Mucosa of rectum (tissue), 2 donors: ENCODE data around the gene TECPR1.

ENCODE experiments used
- H3K27ac ChIP-seq, 2 donors: one replicate each; pipeline ENCODE4 v1.7.0; 2013; ENCODE audit warnings: inconsistent platforms in 2 of 2, low read depth in 2 of 2, low read length in 2 of 2
- H3K27me3 ChIP-seq, 2 donors: one replicate each; pipeline ENCODE4 v1.7.0; 2013; ENCODE audit warnings: low read length in 2 of 2; ENCODE audit not compliant: control insufficient read depth in 2 of 2, insufficient read depth in 2 of 2
- H3K36me3 ChIP-seq, 2 donors: one replicate each; pipeline ENCODE4 v1.7.0; 2013; ENCODE audit warnings: low read length in 2 of 2; ENCODE audit not compliant: control insufficient read depth in 2 of 2, insufficient read depth in 2 of 2
- H3K4me1 ChIP-seq, 2 donors: one replicate each; pipeline ENCODE4 v1.7.0; 2013; ENCODE audit warnings: low read length in 2 of 2, mild to moderate bottlenecking in 1 of 2; ENCODE audit not compliant: control insufficient read depth in 2 of 2, insufficient read depth in 2 of 2
- H3K4me3 ChIP-seq, 2 donors: one replicate each; pipeline ENCODE4 v1.7.0; 2013; ENCODE audit warnings: low read length in 2 of 2
- H3K9ac ChIP-seq, 2 donors: one replicate each; pipeline ENCODE4 v1.7.0; 2013; ENCODE audit warnings: low read length in 2 of 2, low read depth in 1 of 2, mild to moderate bottlenecking in 1 of 2
- H3K9me3 ChIP-seq, 2 donors: one replicate each; pipeline ENCODE4 v1.7.0; 2013; ENCODE audit warnings: low read length in 2 of 2; ENCODE audit not compliant: control insufficient read depth in 2 of 2
- donor health status: healthy.
- donor health status: Normal muscosa, but diverticular disease.

The TECPR1 gene

GRCh38 chr7:98202367-98203195 is 49.5 kb downstream of the TECPR1 start:
- Histone ChIP-seq H3K9ac (no peak overlapping the region), H3K36me3 (peaks cover 29 to 36% of the 10 kb centered on the region in 2 donors), H3K9me3 (no peaks in the 10 kb centered on the region), H3K4me3 (peak overlapping the region in 1 of 2 donors; percentile 22), H3K27me3 (no peaks in the 10 kb centered on the region), H3K4me1 (no peaks in the 10 kb centered on the region), H3K27ac (peak overlapping the region in 1 of 2 donors; percentile 61)

- Histone ChIP-seq H3K27me3 (no peaks in the 10 kb centered on the region), H3K27ac (no peak overlapping the region), H3K9me3 (no peaks in the 10 kb centered on the region), H3K36me3 (peaks cover 18 to 27% of the 10 kb centered on the region in 2 donors), H3K4me1 (no peaks in the 10 kb centered on the region), H3K9ac (no peak overlapping the region), H3K4me3 (no peak overlapping the region)
Observed at GRCh38 chr7:98200364-98200763, 51.7 kb downstream of the TECPR1 start.

GRCh38 chr7:98199131-98199530 is 52.9 kb downstream of the TECPR1 start:
- H3K36me3 ChIP-seq = peaks cover 26 to 30% of the 10 kb centered on the region in 2 donors

GRCh38 chr7:98196706-98197605 is 55.1 kb downstream of the TECPR1 start:
- H3K9ac ChIP-seq = no peak overlapping the region
- H3K4me1 ChIP-seq = no peaks in the 10 kb centered on the region
- H3K9me3 ChIP-seq = no peaks in the 10 kb centered on the region
- no peak overlapping the region for H3K27ac ChIP-seq
- no peak overlapping the region for H3K4me3 ChIP-seq
- H3K27me3 ChIP-seq = no peaks in the 10 kb centered on the region
- H3K36me3 ChIP-seq = peaks cover 38 to 43% of the 10 kb centered on the region in 2 donors

More at GRCh38 chr7:98199131-98199530, 52.9 kb downstream of the TECPR1 start:
- H3K27me3 ChIP-seq = no peaks in the 10 kb centered on the region
- H3K4me1 ChIP-seq = no peaks in the 10 kb centered on the region
- no peak overlapping the region for H3K27ac ChIP-seq
- no peak overlapping the region for H3K4me3 ChIP-seq
- H3K9ac ChIP-seq = no peak overlapping the region
- no peaks in the 10 kb centered on the region for H3K9me3 ChIP-seq

- peaks cover 49 to 56% of the 10 kb centered on the region in 2 donors for H3K36me3 ChIP-seq
- no peaks in the 10 kb centered on the region for H3K9me3 ChIP-seq
- H3K4me1 ChIP-seq = no peaks in the 10 kb centered on the region
- no peaks in the 10 kb centered on the region for H3K27me3 ChIP-seq
- no peak overlapping the region for H3K27ac ChIP-seq
- no peak overlapping the region for H3K9ac ChIP-seq
- no peak overlapping the region for H3K4me3 ChIP-seq
Observed at GRCh38 chr7:98194672-98195457, 57.2 kb downstream of the TECPR1 start.

- no peak overlapping the region for H3K4me3 ChIP-seq
- H3K27me3 ChIP-seq = no peaks in the 10 kb centered on the region
- H3K9me3 ChIP-seq = no peaks in the 10 kb centered on the region
- peaks cover 49 to 59% of the 10 kb centered on the region in 2 donors for H3K36me3 ChIP-seq
- no peaks in the 10 kb centered on the region for H3K4me1 ChIP-seq
- no peak overlapping the region for H3K9ac ChIP-seq
- no peak overlapping the region for H3K27ac ChIP-seq
Observed at GRCh38 chr7:98194186-98194585, 57.8 kb downstream of the TECPR1 start.

GRCh38 chr7:98193474-98194180 is 58.4 kb downstream of the TECPR1 start:
- Histone ChIP-seq H3K36me3 (peaks cover 52 to 59% of the 10 kb centered on the region in 2 donors), H3K4me3 (no peak overlapping the region), H3K4me1 (no peaks in the 10 kb centered on the region), H3K27ac (no peak overlapping the region), H3K27me3 (no peaks in the 10 kb centered on the region), H3K9me3 (no peaks in the 10 kb centered on the region), H3K9ac (no peak overlapping the region)

- no peaks in the 10 kb centered on the region for H3K27me3 ChIP-seq
- no peak overlapping the region for H3K9ac ChIP-seq
- peaks cover 57 to 63% of the 10 kb centered on the region in 2 donors for H3K36me3 ChIP-seq
- H3K27ac ChIP-seq = no peak overlapping the region
- no peaks in the 10 kb centered on the region for H3K4me1 ChIP-seq
- H3K4me3 ChIP-seq = no peak overlapping the region
- H3K9me3 ChIP-seq = no peaks in the 10 kb centered on the region
Observed at GRCh38 chr7:98192781-98193457, 59.1 kb downstream of the TECPR1 start.
